H1 (cell line): ENCODE results near the gene EGF. TPM values are rescaled to one million over a fixed set of nuclear protein-coding genes. Genes with fewer than 3 reads are reported as not detected.

Experiments used
- ASH2L ChIP-seq: fragments of 200-600, 300-600 bp; sonication (generic); IDR thresholded peaks from one replicate; pipeline ENCODE4 v1.7.1; 2017; ENCODE audit warnings: low read length
- BCL11A ChIP-seq, 2 experiments: IDR thresholded peaks; one replicate each; pipeline ENCODE4 v1.6.1; 2011; ENCODE audit warnings: low read depth in 2 of 2, low read length in 2 of 2, mild to moderate bottlenecking in 2 of 2
- EGR1 ChIP-seq: IDR thresholded peaks from 2 replicates; pipeline ENCODE4 v1.6.1; 2011; ENCODE audit warnings: low read depth, low read length, borderline replicate concordance
- MAFK ChIP-seq: IDR thresholded peaks from 2 replicates; pipeline ENCODE4 v1.6.1; 2012; ENCODE audit warnings: low read depth, mild to moderate bottlenecking, improper control_type of control experiment, low read length
- SP2 ChIP-seq: IDR thresholded peaks from 2 replicates; pipeline ENCODE4 v1.6.1; 2012; ENCODE audit warnings: mild to moderate bottlenecking, low read length, inconsistent platforms
- SUZ12 ChIP-seq: fragments of 200-600 bp; sonication (generic); IDR thresholded peaks from 2 replicates; pipeline ENCODE4 v1.6.1; 2012; ENCODE audit warnings: mild to moderate bottlenecking, inconsistent platforms, low read length, moderate library complexity, mixed read lengths
- TCF12 ChIP-seq: IDR thresholded peaks from 2 replicates; pipeline ENCODE4 v1.6.1; 2011; ENCODE audit warnings: low read depth, mild to moderate bottlenecking, low read length
- polyA plus RNA-seq, 7 experiments: library from polyadenylated mRNA; depleted of rRNA in 3 of 7; stranded (reverse) in 5 of 7; unstranded in 2 of 7; fragments of >200 nt in 5 of 7; fragments of 200-250 nt in 2 of 7; gene quantifications; 1 replicate in 5 of 7; 2 replicates in 1 of 7; 4 replicates in 1 of 7; pipeline versions ENCODE4 v1.2.1 to v1.2.3, GENCODE V29; 2011 to 2013; ENCODE audit warnings: missing spikeins in 2 of 7, mixed read lengths in 2 of 7
- total RNA-seq: library from RNA; stranded (reverse); fragmentation: NEBNext Ultra II Directional; extraction: Animal tissue kit (Norgen Biotek cat#: 25700); gene quantifications from 2 replicates; pipeline ENCODE4 v1.2.1, GENCODE V29; 2021
- TF ChIP-seq, protein P1 (sequence below), 3 experiments: IDR thresholded peaks; 1 replicate in 2 of 3; 2 replicates in 1 of 3; pipeline versions ENCODE4 v1.5.1 to v1.6.1; 2011; ENCODE audit warnings: low read length in 3 of 3, mild to moderate bottlenecking in 3 of 3, inconsistent platforms in 2 of 3, low read depth in 1 of 3, moderate library complexity in 1 of 3; ENCODE audit not compliant: insufficient read depth in 1 of 3; ENCODE audit errors: control extremely low read depth in 1 of 3
- TF ChIP-seq, protein P2 (sequence below): IDR thresholded peaks from 2 replicates; pipeline ENCODE4 v1.6.1; 2012; ENCODE audit warnings: inconsistent platforms

Gene EGF
- total and polyA plus RNA-seq, 2 of the 8 experiments (the other 6 are each of a cell fraction or from before 2014, with no cell fraction given) = 1.5 to 2.6 TPM

DNA sequence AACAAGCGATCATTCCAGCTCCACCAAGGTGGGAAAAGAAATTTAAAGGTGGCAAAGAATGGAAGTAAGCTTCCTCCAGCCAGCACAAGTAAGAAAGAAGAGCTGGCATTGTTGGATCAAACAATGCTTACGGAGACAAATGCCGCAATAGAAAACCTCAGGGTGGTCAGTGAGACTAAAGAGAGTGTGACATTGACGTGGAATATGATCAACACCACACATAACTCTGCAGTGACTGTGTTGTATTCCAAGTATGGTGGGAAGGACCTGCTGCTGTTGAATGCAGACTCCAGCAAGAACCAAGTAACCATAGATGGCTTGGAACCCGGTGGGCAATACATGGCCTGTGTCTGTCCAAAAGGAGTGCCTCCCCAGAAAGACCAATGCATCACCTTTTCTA, 42.6 kb upstream of the EGF start (continued):
- TF ChIP-seq, protein P1, sequence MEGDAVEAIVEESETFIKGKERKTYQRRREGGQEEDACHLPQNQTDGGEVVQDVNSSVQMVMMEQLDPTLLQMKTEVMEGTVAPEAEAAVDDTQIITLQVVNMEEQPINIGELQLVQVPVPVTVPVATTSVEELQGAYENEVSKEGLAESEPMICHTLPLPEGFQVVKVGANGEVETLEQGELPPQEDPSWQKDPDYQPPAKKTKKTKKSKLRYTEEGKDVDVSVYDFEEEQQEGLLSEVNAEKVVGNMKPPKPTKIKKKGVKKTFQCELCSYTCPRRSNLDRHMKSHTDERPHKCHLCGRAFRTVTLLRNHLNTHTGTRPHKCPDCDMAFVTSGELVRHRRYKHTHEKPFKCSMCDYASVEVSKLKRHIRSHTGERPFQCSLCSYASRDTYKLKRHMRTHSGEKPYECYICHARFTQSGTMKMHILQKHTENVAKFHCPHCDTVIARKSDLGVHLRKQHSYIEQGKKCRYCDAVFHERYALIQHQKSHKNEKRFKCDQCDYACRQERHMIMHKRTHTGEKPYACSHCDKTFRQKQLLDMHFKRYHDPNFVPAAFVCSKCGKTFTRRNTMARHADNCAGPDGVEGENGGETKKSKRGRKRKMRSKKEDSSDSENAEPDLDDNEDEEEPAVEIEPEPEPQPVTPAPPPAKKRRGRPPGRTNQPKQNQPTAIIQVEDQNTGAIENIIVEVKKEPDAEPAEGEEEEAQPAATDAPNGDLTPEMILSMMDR (IDR thresholded peaks at IDR 0.05; ENCODE audit: control extremely low read depth in 1 of 3, insufficient read depth in 1 of 3, low read depth in 1 of 3, low read length in 3 of 3) = no peak
- TF ChIP-seq, protein P2, sequence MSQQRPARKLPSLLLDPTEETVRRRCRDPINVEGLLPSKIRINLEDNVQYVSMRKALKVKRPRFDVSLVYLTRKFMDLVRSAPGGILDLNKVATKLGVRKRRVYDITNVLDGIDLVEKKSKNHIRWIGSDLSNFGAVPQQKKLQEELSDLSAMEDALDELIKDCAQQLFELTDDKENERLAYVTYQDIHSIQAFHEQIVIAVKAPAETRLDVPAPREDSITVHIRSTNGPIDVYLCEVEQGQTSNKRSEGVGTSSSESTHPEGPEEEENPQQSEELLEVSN = no peak
- TF ChIP-seq SUZ12 (no peak), MAFK (no peak), BCL11A (IDR thresholded peaks at IDR 0.05; ENCODE audit: low read depth in 2 of 2, low read length in 2 of 2) (no peak), TCF12 (no peak), SP2 (no peak), EGR1 (no peak), ASH2L (no peak)
- TF ChIP-seq, all 59 proteins: peak for 0
